GM10847 (cell line): ENCODE results near the gene ZCCHC24.

Experiments
- POLR2A ChIP-seq: IDR thresholded peaks from 2 replicates; pipeline ENCODE4 v1.6.1; 2011; ENCODE audit not compliant: insufficient read length; ENCODE audit errors: extremely low read depth

Gene ZCCHC24

GRCh38 chr10:79459243-79459642 is 13.8 kb upstream of the ZCCHC24 start:
- TF ChIP-seq POLR2A: no peak

- no peak for TF ChIP-seq POLR2A
Observed at GRCh38 chr10:79458483-79458882, 13.1 kb upstream of the ZCCHC24 start.

- no peak for TF ChIP-seq POLR2A
Observed at GRCh38 chr10:79457256-79457785, 11.9 kb upstream of the ZCCHC24 start.

GRCh38 chr10:79454259-79454658 is 8.8 kb upstream of the ZCCHC24 start:
- no peak for TF ChIP-seq POLR2A

- no peak for TF ChIP-seq POLR2A
Observed at GRCh38 chr10:79453392-79453791, 8.0 kb upstream of the ZCCHC24 start.

- no peak for TF ChIP-seq POLR2A
Observed at GRCh38 chr10:79452174-79452611, 6.8 kb upstream of the ZCCHC24 start.

GRCh38 chr10:79451046-79451699 is 5.7 kb upstream of the ZCCHC24 start:
- TF ChIP-seq POLR2A: no peak

- no peak for TF ChIP-seq POLR2A
Observed at GRCh38 chr10:79449181-79450146, 4.0 kb upstream of the ZCCHC24 start.

- TF ChIP-seq POLR2A: no peak
Observed at GRCh38 chr10:79448732-79449049, 3.3 kb upstream of the ZCCHC24 start.

- no peak for TF ChIP-seq POLR2A
Observed at GRCh38 chr10:79447911-79448731, 2.7 kb upstream of the ZCCHC24 start.

GRCh38 chr10:79446758-79447084 is 1.3 kb upstream of the ZCCHC24 start:
- TF ChIP-seq POLR2A: no peak

- no peak for TF ChIP-seq POLR2A
Observed at GRCh38 chr10:79445977-79446757, 743 bp upstream of the ZCCHC24 start.

GRCh38 chr10:79444199-79445119 is 965 bp downstream of the ZCCHC24 start:
- no peak for TF ChIP-seq POLR2A

GRCh38 chr10:79443338-79444198 is 1.9 kb downstream of the ZCCHC24 start:
- TF ChIP-seq POLR2A: no peak
